SK-N-SH (cell line): ENCODE measurements around the gene CPEB3.

Source experiments
- CTCF ChIP-seq: fragments of 200-600 bp; sonication (generic); IDR thresholded peaks from 2 replicates; pipeline ENCODE4 v1.6.1; 2017; ENCODE audit warnings: antibody characterized with exemption, mild to moderate bottlenecking, moderate library complexity
- EP300 ChIP-seq, 2 experiments: IDR thresholded peaks; 2 replicates each; pipeline versions ENCODE4 v1.4.0 to v1.6.1; 2012; ENCODE audit warnings: borderline replicate concordance in 1 of 2, low read depth in 1 of 2, low read length in 1 of 2
- GABPA ChIP-seq: IDR thresholded peaks from 2 replicates; pipeline ENCODE4 v1.4.0; 2012; ENCODE audit warnings: low read depth, mild to moderate bottlenecking
- NRF1 ChIP-seq: IDR thresholded peaks from 2 replicates; pipeline ENCODE4 v1.6.1; 2012; ENCODE audit warnings: low read depth, mild to moderate bottlenecking, low read length
- RCOR1 ChIP-seq: fragments of 150-350 bp; IDR thresholded peaks from 2 replicates; pipeline ENCODE4 v1.6.1; 2017; ENCODE audit warnings: antibody characterized with exemption, low read length
- RFX5 ChIP-seq: IDR thresholded peaks from 2 replicates; pipeline ENCODE4 v1.6.1; 2012; ENCODE audit warnings: mild to moderate bottlenecking, improper control_type of control experiment, low read length
- RXRA ChIP-seq: IDR thresholded peaks from 2 replicates; pipeline ENCODE4 v1.4.0; 2012; ENCODE audit warnings: low read depth, mild to moderate bottlenecking, borderline replicate concordance

GRCh38 chr10:92082583-92083280, 208.1 kb downstream of the CPEB3 start:
- TF ChIP-seq CTCF (no peak), RXRA (no peak), RCOR1 (no peak), NRF1 (no peak), EP300 (IDR thresholded peaks at IDR 0.05; ENCODE audit: borderline replicate concordance in 1 of 2, low read depth in 1 of 2, low read length in 1 of 2) (no peak), GABPA (no peak), RFX5 (no peak)
